Muscle layer of duodenum (tissue), 2 donors: ENCODE results near the gene RGS12.

ENCODE experiments used
- H3K27ac ChIP-seq: one replicate; pipeline ENCODE4 v1.7.0; 2013; ENCODE audit warnings: mild to moderate bottlenecking, low read length
- H3K27me3 ChIP-seq: one replicate; pipeline ENCODE4 v1.7.0; 2013; ENCODE audit warnings: low read depth, mild to moderate bottlenecking, control low read depth, low read length
- H3K36me3 ChIP-seq, 2 donors: one replicate each; pipeline ENCODE4 v1.7.0; 2013; ENCODE audit warnings: low read length in 2 of 2, control low read depth in 1 of 2, mild to moderate bottlenecking in 1 of 2; ENCODE audit not compliant: insufficient read depth in 2 of 2, control insufficient read depth in 1 of 2
- H3K4me1 ChIP-seq, 2 donors: one replicate each; pipeline ENCODE4 v1.7.0; 2013; ENCODE audit warnings: low read length in 2 of 2, mild to moderate bottlenecking in 2 of 2, control low read depth in 1 of 2, moderate library complexity in 1 of 2; ENCODE audit not compliant: insufficient read depth in 2 of 2, control insufficient read depth in 1 of 2
- H3K4me3 ChIP-seq, 2 donors: one replicate each; pipeline ENCODE4 v1.7.0; 2013; ENCODE audit warnings: low read length in 2 of 2, low read depth in 1 of 2, mild to moderate bottlenecking in 1 of 2
- H3K9me3 ChIP-seq, 2 donors: one replicate each; pipeline ENCODE4 v1.7.0; 2013; ENCODE audit warnings: low read length in 2 of 2, control low read depth in 1 of 2, mild to moderate bottlenecking in 1 of 2; ENCODE audit not compliant: control insufficient read depth in 1 of 2
- donor health status: healthy.

Gene RGS12

DNA sequence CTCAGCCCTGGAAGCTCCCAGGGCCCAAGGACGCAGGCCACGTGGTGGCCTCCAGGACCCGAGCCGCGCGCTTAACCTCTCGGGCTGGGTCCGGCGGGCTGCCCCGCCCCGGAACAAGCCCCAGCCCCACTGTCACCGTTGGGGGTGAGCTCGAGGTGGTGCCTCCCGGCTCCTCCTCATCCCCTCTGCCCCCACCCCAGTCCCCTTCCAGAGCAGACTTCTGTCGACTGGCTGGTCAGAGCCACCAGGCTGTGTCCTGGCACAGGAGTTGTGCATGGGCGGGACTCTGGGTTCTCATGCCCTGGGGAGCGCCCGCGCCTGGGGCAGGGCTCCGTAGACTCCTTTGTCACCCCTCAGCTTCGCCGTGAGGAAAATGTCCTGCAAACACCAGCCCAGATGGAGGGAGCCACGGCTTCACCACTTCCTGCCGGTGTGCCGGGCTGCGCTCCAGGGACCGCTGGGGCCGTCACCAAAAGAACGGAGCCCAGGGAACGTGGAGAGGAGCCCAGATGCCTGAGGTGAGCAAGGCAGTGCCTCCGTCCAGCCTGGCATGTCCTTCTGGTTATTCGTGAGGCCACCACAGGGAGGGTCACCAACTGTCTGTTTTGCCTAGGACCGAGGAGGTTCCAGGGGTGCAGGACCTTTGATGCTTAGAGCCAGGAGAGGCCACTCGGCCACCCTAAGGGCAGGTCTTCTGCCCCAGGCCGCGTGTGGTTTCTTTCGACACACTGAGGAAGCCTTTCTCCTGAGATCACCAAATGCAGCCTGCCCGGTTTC, 7.1 kb upstream of the RGS12 start:
- H3K4me3 ChIP-seq, result no peak overlapping the region
- H3K4me1 ChIP-seq, result no peaks in the 10 kb centered on the region
- H3K9me3 ChIP-seq, result no peaks in the 10 kb centered on the region
- no peaks in the 10 kb centered on the region for H3K27me3 ChIP-seq
- no peaks in the 10 kb centered on the region for H3K36me3 ChIP-seq
- no peak overlapping the region for H3K27ac ChIP-seq

DNA sequence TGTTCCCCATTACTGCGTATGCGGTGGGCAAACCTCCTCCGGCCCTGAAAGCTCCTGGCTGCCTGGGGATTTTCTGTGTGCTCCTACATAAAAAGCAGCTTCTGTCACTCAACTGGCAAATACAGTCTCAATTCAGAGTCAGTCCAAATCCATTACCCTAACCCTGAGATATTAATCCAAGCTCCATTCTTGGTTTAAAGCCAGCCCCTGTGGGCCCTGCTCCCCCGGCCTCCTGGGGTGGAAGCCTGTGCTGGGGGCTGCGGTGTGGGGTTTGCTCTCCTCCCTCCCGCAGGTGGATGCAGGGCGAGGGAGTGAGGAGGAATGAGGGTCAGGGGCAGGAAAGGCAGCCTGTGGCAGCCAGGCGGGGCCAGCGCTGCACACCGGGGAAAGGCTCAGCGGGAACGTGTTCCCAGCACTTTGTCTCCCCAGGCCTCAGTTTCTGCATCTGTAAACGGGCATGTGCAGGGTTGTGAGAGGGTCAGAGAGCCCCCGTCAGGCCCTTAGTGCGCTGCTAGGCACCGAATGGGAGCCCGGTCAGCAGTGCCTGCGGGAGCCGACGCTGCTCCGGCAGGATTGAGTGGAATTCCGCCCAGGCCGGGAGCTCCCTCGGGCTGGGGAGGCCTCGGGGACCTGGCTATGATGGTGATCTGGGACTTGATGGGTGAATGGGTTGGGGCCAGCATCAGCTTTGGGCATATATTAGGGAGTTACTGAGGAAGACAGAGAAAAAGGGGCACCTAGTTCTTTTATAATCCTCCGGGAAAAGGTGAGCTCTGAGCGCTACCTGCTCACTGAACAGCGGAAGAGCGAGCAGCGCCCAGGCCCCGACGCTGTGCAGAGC, 6.3 kb upstream of the RGS12 start:
- Histone ChIP-seq H3K36me3 (no peaks in the 10 kb centered on the region), H3K4me3 (no peak overlapping the region), H3K4me1 (peaks cover 0 to 5% of the 10 kb centered on the region in 2 donors), H3K27me3 (no peaks in the 10 kb centered on the region), H3K9me3 (no peaks in the 10 kb centered on the region), H3K27ac (no peak overlapping the region)

DNA sequence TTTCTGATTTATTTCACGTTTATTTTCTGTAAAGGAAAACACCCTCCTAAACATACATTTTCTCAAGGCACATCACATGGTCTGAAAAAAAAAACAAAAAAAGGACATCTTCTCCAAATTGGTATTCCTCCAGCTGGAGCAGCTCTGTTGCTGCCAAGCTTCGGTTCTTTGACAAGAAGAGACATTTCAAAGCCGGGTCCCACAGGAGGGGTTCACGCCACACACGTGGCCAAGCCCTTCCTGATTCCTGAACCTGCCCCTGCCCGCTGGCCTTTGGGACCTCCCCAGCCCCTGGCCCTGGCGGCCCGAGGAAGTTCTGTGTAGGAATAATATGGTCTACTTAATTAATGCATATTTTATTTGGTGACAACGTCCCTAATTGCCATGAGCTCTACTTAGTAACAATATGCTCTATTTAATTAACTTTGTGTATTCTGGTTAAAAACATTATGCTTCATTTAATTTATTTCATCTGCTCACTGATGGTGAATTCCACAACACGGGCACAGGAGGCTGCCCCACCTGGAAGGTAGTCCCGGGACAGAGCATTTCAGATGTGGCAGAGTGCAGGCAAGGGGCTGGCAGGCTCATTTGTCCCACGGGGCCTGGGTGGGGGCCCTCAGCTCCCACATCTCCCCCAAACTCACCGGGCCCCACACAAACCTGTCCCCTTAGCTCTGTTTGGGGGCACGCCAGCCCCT, 5.4 kb upstream of the RGS12 start:
- no peak overlapping the region for H3K4me3 ChIP-seq
- H3K9me3 ChIP-seq, result no peaks in the 10 kb centered on the region
- H3K27ac ChIP-seq, result no peak overlapping the region
- no peaks in the 10 kb centered on the region for H3K36me3 ChIP-seq
- H3K4me1 ChIP-seq, result peaks cover 0 to 7% of the 10 kb centered on the region in 2 donors
- H3K27me3 ChIP-seq, result no peaks in the 10 kb centered on the region

DNA sequence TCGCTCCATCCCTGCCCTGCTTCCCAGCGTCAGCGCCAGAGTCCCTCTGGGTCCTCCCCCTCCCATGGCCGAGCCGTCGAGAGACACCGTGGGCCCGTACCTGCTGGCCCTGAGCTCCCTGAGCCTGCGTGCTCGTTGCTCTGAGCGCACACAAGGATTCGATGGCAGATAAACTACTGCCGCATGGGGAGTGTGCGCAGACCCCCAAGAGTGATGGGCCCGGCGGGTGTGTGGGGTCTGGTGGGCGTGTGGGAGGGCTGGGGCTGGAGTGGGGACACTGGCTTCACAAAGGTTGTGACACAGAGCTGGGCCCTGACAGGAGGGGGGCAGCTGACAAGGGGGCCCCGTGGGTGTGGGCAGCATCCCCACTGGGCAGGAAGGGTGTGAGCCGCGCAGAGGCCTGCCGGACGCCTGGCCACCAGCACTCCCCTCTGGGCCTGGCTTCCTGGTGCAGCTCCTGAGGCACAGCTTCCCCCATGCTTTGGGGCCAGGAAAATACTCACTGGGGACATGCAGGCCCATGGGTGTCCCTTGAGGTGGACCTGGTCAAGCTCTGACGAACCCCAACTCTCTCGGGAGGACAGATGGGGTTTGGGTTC, 4.8 kb upstream of the RGS12 start:
- Histone ChIP-seq H3K4me1 (peaks cover 0 to 7% of the 10 kb centered on the region in 2 donors), H3K4me3 (no peak overlapping the region), H3K27me3 (no peaks in the 10 kb centered on the region), H3K9me3 (no peaks in the 10 kb centered on the region), H3K36me3 (no peaks in the 10 kb centered on the region), H3K27ac (no peak overlapping the region)

DNA sequence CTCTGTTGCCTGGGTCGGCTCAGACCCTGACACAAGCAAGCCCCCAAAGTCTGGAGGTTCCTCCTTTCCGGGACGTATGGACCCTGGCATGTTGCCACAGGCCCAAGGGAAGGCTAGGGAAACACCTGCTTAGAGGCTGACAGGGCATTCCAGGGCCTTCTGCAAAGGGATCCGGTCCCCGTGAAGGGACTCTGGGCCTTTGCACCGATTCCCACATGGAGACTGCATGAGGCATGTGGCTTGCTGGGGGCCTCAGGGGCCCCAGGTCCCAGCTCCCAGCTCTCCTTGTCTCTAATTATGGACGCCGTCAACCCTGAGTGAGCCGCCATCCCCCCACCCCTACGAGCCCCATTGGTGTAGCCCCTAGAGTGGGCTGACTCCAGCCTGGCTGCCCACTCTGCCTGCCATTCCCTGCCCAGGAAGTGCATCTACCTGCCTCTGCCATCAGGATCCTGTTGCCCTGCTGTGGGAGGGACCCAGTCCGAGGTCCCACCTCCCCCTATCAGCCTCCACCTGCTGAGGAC, 4.2 kb upstream of the RGS12 start:
- Histone ChIP-seq H3K36me3 (no peaks in the 10 kb centered on the region), H3K4me1 (peaks cover 0 to 10% of the 10 kb centered on the region in 2 donors), H3K9me3 (no peaks in the 10 kb centered on the region), H3K27me3 (no peaks in the 10 kb centered on the region), H3K4me3 (no peak overlapping the region), H3K27ac (no peak overlapping the region)

DNA sequence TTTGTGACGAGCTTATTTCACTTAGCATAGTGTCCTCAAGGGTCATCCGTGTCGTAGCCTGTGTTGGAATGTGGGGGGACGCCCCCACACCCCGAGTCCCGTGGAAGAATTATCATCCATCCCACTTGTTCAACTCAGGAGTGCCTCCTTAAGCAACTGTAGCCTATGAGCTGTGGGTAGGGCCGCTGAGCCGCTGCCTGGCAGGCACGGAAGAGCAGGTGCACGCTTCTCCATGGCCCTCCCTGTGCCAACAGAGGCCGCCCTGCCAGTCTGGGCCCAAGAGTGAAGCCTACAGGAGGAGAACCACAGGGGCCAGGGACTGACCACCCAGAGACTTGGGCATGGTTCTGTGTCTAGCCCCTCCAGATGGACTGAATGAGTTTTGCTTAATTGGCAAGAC, 2.3 kb upstream of the RGS12 start:
- Histone ChIP-seq H3K9me3 (no peaks in the 10 kb centered on the region), H3K27me3 (no peaks in the 10 kb centered on the region), H3K4me1 (peaks cover 0 to 17% of the 10 kb centered on the region in 2 donors), H3K27ac (no peak overlapping the region), H3K36me3 (no peaks in the 10 kb centered on the region), H3K4me3 (no peak overlapping the region)

DNA sequence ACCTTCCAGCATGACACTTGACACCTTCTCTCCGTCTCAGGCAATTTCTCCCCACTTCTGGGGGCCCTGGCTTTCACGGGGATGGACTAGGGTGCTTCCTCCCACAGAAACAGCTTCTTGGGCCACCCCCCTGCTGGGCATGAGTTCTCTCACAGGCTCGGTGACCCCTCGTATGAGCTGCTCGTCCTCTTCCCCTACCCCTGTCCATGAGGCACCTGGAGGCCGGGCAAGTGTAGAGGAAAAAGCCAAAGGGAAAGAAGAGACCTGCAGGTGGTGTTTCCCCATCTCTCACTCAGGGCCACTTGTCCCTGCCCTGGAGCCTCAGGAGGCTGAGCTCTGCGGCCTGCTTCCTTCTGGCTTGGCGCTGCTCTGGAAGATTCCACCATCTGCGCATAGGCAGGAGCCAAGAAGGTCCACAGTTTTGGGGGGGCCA, 1.9 kb upstream of the RGS12 start:
- Histone ChIP-seq H3K9me3 (no peaks in the 10 kb centered on the region), H3K27me3 (no peaks in the 10 kb centered on the region), H3K4me3 (no peak overlapping the region), H3K27ac (no peak overlapping the region), H3K4me1 (peaks cover 0 to 17% of the 10 kb centered on the region in 2 donors), H3K36me3 (no peaks in the 10 kb centered on the region)

DNA sequence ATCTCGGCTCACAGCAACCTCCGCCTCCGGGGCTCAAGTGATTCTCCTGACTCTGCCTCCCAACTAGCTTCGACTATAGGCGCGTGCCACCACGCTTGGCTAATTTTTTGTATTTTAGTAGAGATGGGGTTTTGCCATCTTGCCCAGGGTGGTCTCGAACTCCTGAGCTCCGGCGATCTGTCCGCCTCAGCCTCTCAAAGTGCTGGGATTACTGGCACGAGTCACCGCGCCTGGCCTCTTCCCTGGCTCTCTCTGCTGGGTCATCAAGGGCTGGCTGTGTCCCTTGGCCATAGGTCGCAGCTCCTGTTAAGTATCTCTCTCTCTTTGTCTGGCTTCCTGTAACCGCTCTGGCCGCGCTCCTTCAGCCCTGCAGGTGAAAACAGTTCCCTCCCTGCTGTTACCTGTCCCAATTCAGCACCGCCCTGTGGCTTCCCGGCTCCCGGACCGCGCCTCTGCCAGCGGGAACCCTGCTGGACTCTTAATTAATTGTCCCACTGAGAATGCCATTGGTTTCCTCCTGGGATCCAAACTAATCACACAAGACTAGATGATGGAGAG, 1.3 kb upstream of the RGS12 start:
- Histone ChIP-seq H3K9me3 (no peaks in the 10 kb centered on the region), H3K27ac (peak overlapping the region; percentile 51), H3K36me3 (no peaks in the 10 kb centered on the region), H3K4me1 (peaks cover 0 to 17% of the 10 kb centered on the region in 2 donors), H3K27me3 (no peaks in the 10 kb centered on the region), H3K4me3 (peak overlapping the region; percentile 74 to 83)

DNA sequence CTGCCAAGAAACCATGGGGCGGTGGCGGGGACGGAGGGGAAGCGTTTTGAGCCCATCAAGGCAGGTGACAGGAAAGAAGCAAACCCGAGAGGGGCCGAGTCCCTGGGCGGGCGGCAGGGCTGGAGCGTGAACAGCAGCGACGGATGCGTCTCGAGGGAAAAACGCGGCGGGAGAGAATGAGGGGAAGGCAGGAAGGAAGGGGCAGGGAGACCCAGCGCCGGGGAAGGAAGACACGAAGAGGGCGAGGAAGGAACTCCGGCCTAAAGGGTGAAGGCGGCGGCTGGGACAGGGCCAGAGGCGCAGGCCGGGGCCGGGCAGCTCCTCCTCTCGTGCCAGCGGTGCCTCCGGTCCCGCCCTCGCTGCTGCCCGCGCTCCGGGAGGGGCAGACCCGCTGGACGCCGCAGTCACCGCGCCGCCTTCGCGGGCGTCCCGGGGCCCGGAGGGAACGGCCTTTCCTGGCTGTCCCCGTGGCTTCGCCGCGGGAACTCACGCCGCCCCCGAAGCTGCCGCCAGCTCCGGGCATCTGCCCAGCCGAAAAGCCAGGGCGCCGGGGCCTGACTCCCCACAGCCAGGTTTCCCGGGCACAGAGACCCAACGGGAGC, 751 bp upstream of the RGS12 start:
- Histone ChIP-seq H3K9me3 (no peaks in the 10 kb centered on the region), H3K27ac (peak overlapping the region; percentile 51), H3K36me3 (no peaks in the 10 kb centered on the region), H3K4me3 (peak overlapping the region; percentile 74 to 83), H3K27me3 (no peaks in the 10 kb centered on the region), H3K4me1 (peaks cover 0 to 17% of the 10 kb centered on the region in 2 donors)
